BLaER1 treated with 17β-estradiol and CSF1 and Interleukin-3, amounts not matched to agents 10 nM and 100 nM (cell line): ENCODE data around the gene FAM114A1.

ENCODE experiments used
- H3K27ac ChIP-seq, 11 experiments: shearing (Covaris generic); formaldehyde crosslinking; 2 replicates each; pipeline ENCODE4 v1.8.1; 2022
- H3K27me3 ChIP-seq, 11 experiments: shearing (Covaris generic); formaldehyde crosslinking; 2 replicates each; pipeline ENCODE4 v1.8.1; 2022
- H3K36me3 ChIP-seq, 11 experiments: shearing (Covaris generic); formaldehyde crosslinking; 2 replicates each; pipeline ENCODE4 v1.8.1; 2022
- H3K4me1 ChIP-seq, 10 experiments: shearing (Covaris generic); formaldehyde crosslinking; 2 replicates each; pipeline ENCODE4 v1.8.1; 2022
- H3K4me2 ChIP-seq, 11 experiments: shearing (Covaris generic); formaldehyde crosslinking; 2 replicates each; pipeline ENCODE4 v1.8.1; 2022
- H3K4me3 ChIP-seq, 10 experiments: shearing (Covaris generic); formaldehyde crosslinking; 2 replicates each; pipeline ENCODE4 v1.8.1; 2022
- H3K9ac ChIP-seq, 11 experiments: shearing (Covaris generic); formaldehyde crosslinking; 2 replicates each; pipeline ENCODE4 v1.8.1; 2022
- H3K9me3 ChIP-seq, 11 experiments: shearing (Covaris generic); formaldehyde crosslinking; replicated peaks in 1 of 11; 2 replicates each; pipeline ENCODE4 v1.8.1; 2022
- H4K20me1 ChIP-seq, 11 experiments: shearing (Covaris generic); formaldehyde crosslinking; 2 replicates each; pipeline ENCODE4 v1.8.1; 2022
- Cebpa-rat ChIP-seq, 11 experiments: shearing (Covaris generic); IDR thresholded peaks; 2 replicates each; pipeline ENCODE4 v1.8.1; 2022

Gene FAM114A1

DNA sequence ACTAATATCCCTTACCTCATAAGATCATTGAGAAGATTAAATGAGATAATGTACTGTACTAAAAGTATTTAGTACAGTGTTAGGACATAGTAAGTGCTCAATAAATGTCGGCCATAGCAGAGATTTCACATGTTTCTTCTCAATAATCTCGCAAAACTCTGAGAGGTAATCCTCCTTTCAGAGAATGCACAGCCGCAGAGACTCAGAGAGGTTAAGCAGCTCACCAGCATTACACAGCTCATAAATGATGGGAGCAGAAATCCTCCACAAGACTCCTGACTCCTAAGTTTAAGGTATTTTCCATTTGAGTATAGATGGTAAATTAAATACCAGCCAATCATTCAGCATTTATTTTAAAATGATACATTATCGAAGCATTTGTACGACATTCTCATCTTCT is 34.6 kb downstream of the FAM114A1 start:
- no peak overlapping the region for H3K4me2 ChIP-seq

DNA sequence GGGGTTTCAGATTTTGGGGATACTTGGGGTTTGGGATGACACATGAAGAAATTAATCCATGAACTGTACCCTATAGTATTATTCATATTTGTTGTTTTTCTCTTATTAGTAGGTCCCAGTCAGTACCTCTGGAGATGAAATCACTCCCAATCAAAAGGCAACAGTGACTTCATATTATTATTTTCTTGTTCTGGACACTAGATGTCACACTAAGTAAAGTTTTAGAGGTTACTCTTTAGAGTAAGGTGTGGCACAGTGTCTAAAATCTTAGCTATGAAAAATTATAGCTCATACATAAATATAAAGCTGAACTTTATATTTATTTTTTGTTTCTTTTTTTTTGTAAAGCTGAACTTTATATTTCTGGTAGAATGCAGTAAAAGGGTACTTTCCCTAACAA is 35.1 kb downstream of the FAM114A1 start:
- no peak for TF ChIP-seq Cebpa-rat (IDR thresholded peaks at IDR 0.05)
- peaks cover 4 to 28% (median 18%) of the 10 kb centered on the region in 10 experiments; a peak in 17 of 20 replicates for H3K4me1 ChIP-seq

More for the DNA sequence above, 34.6 kb downstream of the FAM114A1 start:
- Histone ChIP-seq H3K4me1 (peaks cover 4 to 28% (median 18%) of the 10 kb centered on the region in 10 experiments; a peak in 17 of 20 replicates), H3K27me3 (no peaks in the 10 kb centered on the region), H3K36me3 (peaks cover 0 to 14% (median 0%) of the 10 kb centered on the region in 11 experiments; a peak in 3 of 22 replicates), H4K20me1 (no peaks in the 10 kb centered on the region), H3K27ac (no peak overlapping the region), H3K9ac (no peak overlapping the region), H3K4me3 (no peak overlapping the region), H3K9me3 (no peaks in the 10 kb centered on the region)
- no peak for TF ChIP-seq Cebpa-rat (IDR thresholded peaks at IDR 0.05)

DNA sequence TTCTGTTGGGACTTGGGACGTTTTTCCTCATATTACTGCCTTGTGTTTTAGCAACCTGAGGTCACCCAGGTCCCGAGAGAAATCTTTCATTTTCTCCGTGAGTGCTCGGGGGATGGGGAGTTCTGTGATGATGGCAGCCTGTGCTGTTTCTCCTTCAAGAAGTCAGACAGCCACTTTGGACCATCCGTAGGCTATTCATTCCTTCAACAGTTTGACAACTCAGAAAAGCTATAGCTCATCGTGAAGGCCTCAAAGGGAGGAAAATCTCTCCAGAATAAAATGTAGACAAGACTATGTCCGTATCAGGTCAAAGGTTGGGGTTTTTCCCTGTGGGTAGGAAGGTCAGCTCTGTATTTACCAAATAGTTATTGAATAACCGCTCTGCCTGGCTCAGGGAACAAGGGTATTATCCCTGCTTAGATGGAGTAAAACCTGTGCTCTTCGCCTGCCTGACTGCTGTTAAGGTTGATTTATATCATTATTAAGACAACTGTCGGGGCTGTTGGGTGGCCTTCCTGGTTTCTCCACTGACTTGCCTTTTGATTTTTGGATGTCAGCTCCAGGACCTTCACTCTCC is 36.6 kb downstream of the FAM114A1 start:
- H3K9ac ChIP-seq: 0 out of 22 replicates have a peak overlapping the region, but pooled peaks of 1 of the 11 experiments have one; percentile 8
- no peaks in the 10 kb centered on the region for H3K27me3 ChIP-seq
- H3K36me3 ChIP-seq: peaks cover 0 to 23% (median 0%) of the 10 kb centered on the region in 11 experiments; a peak in 3 of 22 replicates
- peak overlapping the region in 2 of 11 experiments; percentile 7 to 65; a peak in 2 of 22 replicates for H3K4me2 ChIP-seq
- no peak for TF ChIP-seq Cebpa-rat (IDR thresholded peaks at IDR 0.05)
- H3K4me1 ChIP-seq: peaks cover 4 to 28% (median 18%) of the 10 kb centered on the region in 10 experiments; a peak in 17 of 20 replicates
- no peak overlapping the region for H3K27ac ChIP-seq
- H3K9me3 ChIP-seq: no peaks in the 10 kb centered on the region
- H4K20me1 ChIP-seq: no peaks in the 10 kb centered on the region
- no peak overlapping the region for H3K4me3 ChIP-seq

More for the DNA sequence above, 35.1 kb downstream of the FAM114A1 start:
- no peaks in the 10 kb centered on the region for H4K20me1 ChIP-seq
- H3K9ac ChIP-seq: no peak overlapping the region
- H3K36me3 ChIP-seq: peaks cover 0 to 16% (median 0%) of the 10 kb centered on the region in 11 experiments; a peak in 3 of 22 replicates
- H3K4me3 ChIP-seq: no peak overlapping the region
- H3K27me3 ChIP-seq: no peaks in the 10 kb centered on the region
- no peak overlapping the region for H3K4me2 ChIP-seq
- no peaks in the 10 kb centered on the region for H3K9me3 ChIP-seq
- no peak overlapping the region for H3K27ac ChIP-seq

DNA sequence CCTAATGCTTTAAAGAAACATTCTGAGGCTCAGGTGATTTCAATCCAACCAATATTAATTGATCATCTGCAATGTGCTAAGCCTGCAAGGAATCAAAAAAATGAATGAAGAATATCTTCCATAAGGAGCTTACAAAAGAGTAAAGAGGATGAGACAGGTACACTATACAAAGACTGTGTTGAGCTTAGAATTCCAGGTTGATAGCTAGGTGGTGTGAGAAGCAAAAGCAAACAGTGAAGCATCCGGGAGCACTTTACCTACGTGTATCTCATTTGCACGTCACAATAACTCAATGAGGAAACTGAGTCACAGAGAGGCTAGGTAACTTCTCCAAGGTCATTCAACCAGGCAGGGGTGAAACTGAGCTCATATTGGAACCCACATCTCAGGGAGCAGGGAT is 37.1 kb downstream of the FAM114A1 start:
- Histone ChIP-seq H3K4me1 (peaks cover 4 to 28% (median 18%) of the 10 kb centered on the region in 10 experiments; a peak in 17 of 20 replicates), H3K9me3 (no peaks in the 10 kb centered on the region), H3K9ac (0 out of 22 replicates have a peak overlapping the region, but pooled peaks of 1 of the 11 experiments have one; percentile 8), H3K36me3 (peaks cover 0 to 28% (median 0%) of the 10 kb centered on the region in 11 experiments; a peak in 4 of 22 replicates), H3K4me3 (no peak overlapping the region), H4K20me1 (no peaks in the 10 kb centered on the region), H3K27ac (no peak overlapping the region), H3K4me2 (peak overlapping the region in 7 of 11 experiments; percentile 4 to 65 (median 45); a peak in 8 of 22 replicates), H3K27me3 (no peaks in the 10 kb centered on the region)
- no peak for TF ChIP-seq Cebpa-rat (IDR thresholded peaks at IDR 0.05)

DNA sequence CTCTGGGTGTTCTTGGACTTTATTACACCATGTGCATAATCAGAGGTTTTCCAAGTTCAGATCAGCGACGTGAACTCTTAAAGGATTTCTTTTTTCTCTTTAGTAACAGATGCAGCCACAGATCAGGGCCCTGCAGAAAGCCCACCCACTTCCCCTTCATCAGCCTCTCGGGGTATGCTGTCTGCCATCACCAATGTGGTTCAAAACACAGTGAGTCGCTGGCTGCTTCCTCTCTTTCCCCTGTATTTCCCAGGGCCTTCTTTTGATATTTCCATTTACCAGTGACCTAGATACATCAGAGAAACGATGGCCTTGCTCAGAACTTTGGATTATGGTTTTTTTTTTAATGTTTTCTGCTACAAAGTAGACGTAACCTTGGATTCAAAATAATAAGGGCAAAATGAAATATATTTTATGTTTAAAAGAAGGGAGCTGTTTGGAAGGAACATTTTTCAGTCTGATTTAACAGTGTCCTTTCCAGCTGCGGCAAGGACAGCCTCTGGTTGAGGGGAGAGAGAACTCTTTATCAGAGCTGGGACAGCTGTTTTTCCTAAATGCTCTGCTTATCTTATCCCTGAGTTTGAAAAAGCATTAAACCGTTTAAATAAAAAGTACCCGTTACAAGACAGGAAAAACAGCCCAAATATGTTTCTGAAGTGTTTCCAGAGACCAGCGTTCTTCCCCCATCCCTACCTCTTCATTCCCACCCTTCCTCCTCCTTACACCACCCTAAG is 38.2 kb downstream of the FAM114A1 start:
- peak overlapping the region in 10 of 11 experiments; percentile 4 to 65 (median 50); a peak in 17 of 22 replicates for H3K4me2 ChIP-seq
- no peaks in the 10 kb centered on the region for H3K9me3 ChIP-seq
- H3K27ac ChIP-seq: peak overlapping the region in 4 of 11 experiments; percentile 14 to 32 (median 25); a peak in 4 of 22 replicates
- no peak overlapping the region for H3K4me3 ChIP-seq
- H3K27me3 ChIP-seq: no peaks in the 10 kb centered on the region
- H3K36me3 ChIP-seq: peaks cover 0 to 36% (median 0%) of the 10 kb centered on the region in 11 experiments; a peak in 4 of 22 replicates
- H3K4me1 ChIP-seq: peaks cover 4 to 28% (median 18%) of the 10 kb centered on the region in 10 experiments; a peak in 17 of 20 replicates
- peak overlapping the region in 4 of 11 experiments; percentile 3 to 34 (median 13); a peak in 2 of 22 replicates for H3K9ac ChIP-seq
- TF ChIP-seq Cebpa-rat (IDR thresholded peaks at IDR 0.05): no peak
- no peaks in the 10 kb centered on the region for H4K20me1 ChIP-seq

- no peaks in the 10 kb centered on the region for H3K27me3 ChIP-seq
- no peak for TF ChIP-seq Cebpa-rat (IDR thresholded peaks at IDR 0.05)
- no peak overlapping the region for H3K9ac ChIP-seq
- no peak overlapping the region for H3K27ac ChIP-seq
- peaks cover 0 to 42% (median 0%) of the 10 kb centered on the region in 11 experiments; a peak in 4 of 22 replicates for H3K36me3 ChIP-seq
- H3K4me3 ChIP-seq: no peak overlapping the region
- no peaks in the 10 kb centered on the region for H3K9me3 ChIP-seq
- H4K20me1 ChIP-seq: no peaks in the 10 kb centered on the region
- H3K4me1 ChIP-seq: peaks cover 4 to 36% (median 20%) of the 10 kb centered on the region in 10 experiments; a peak in 17 of 20 replicates
- no peak overlapping the region for H3K4me2 ChIP-seq
Measured at GRCh38 chr4:38907696-38908270, 40.2 kb downstream of the FAM114A1 start.

GRCh38 chr4:38909015-38909414 is 41.4 kb downstream of the FAM114A1 start:
- Histone ChIP-seq H3K36me3 (peaks cover 0 to 42% (median 0%) of the 10 kb centered on the region in 11 experiments; a peak in 4 of 22 replicates), H3K4me3 (no peak overlapping the region), H3K9ac (no peak overlapping the region), H4K20me1 (no peaks in the 10 kb centered on the region), H3K9me3 (no peaks in the 10 kb centered on the region), H3K27ac (no peak overlapping the region), H3K27me3 (no peaks in the 10 kb centered on the region), H3K4me1 (peaks cover 4 to 40% (median 22%) of the 10 kb centered on the region in 10 experiments; a peak in 17 of 20 replicates), H3K4me2 (no peak overlapping the region)
- TF ChIP-seq Cebpa-rat (IDR thresholded peaks at IDR 0.05): no peak

DNA sequence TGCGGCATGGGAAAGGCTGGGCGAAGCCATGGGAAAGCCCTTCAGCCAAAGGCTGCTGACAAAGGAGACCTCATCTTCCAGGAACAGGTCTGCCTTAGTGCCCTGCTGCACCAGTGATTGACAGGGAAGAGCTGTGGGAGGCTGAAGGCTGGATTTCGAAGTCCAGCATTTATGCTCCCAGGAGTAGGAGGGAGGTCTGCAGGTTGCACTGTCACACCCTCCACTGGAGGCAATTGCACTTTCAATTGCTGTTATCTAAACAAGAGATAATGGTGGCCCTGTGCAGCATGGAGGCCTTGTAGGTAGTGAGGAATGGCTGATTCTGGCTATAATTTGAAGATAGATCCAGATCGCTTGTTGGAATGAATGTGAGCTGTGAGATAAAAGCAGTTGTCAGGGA is 43.7 kb downstream of the FAM114A1 start:
- H3K4me1 ChIP-seq: peaks cover 0 to 25% (median 11%) of the 10 kb centered on the region in 10 experiments; a peak in 12 of 20 replicates
- H3K27me3 ChIP-seq: no peaks in the 10 kb centered on the region
- H3K9me3 ChIP-seq: no peaks in the 10 kb centered on the region
- TF ChIP-seq Cebpa-rat (IDR thresholded peaks at IDR 0.05): no peak
- H3K36me3 ChIP-seq: peaks cover 0 to 61% (median 0%) of the 10 kb centered on the region in 11 experiments; a peak in 4 of 22 replicates
- no peaks in the 10 kb centered on the region for H4K20me1 ChIP-seq
- H3K27ac ChIP-seq: no peak overlapping the region
- no peak overlapping the region for H3K9ac ChIP-seq
- no peak overlapping the region for H3K4me3 ChIP-seq
- H3K4me2 ChIP-seq: no peak overlapping the region
